H1 (cell line): ENCODE measurements around the gene CUBN. TPM values are rescaled to one million over a fixed set of nuclear protein-coding genes. Genes with fewer than 3 reads are reported as not detected.

Source experiments
- MAX ChIP-seq: IDR thresholded peaks from 2 replicates; pipeline ENCODE4 v1.6.1; 2012; ENCODE audit warnings: inconsistent platforms
- USF2 ChIP-seq: IDR thresholded peaks from 2 replicates; pipeline ENCODE4 v1.6.1; 2011; ENCODE audit warnings: low read length, improper control_type of control experiment
- polyA plus RNA-seq, 7 experiments: library from polyadenylated mRNA; depleted of rRNA in 3 of 7; stranded (reverse) in 5 of 7; unstranded in 2 of 7; fragments of >200 nt in 5 of 7; fragments of 200-250 nt in 2 of 7; gene quantifications; 1 replicate in 5 of 7; 2 replicates in 1 of 7; 4 replicates in 1 of 7; pipeline versions ENCODE4 v1.2.1 to v1.2.3, GENCODE V29; 2011 to 2013; ENCODE audit warnings: missing spikeins in 2 of 7, mixed read lengths in 2 of 7
- total RNA-seq: library from RNA; stranded (reverse); fragmentation: NEBNext Ultra II Directional; extraction: Animal tissue kit (Norgen Biotek cat#: 25700); gene quantifications from 2 replicates; pipeline ENCODE4 v1.2.1, GENCODE V29; 2021

The CUBN gene
- total and polyA plus RNA-seq, 2 of the 8 experiments (the other 6 are each of a cell fraction or from before 2014, with no cell fraction given): 0.04 to 0.08 TPM

- no peak for TF ChIP-seq USF2
- no peak for TF ChIP-seq MAX
- TF ChIP-seq, all 59 proteins: peak for 0
These were observed 133.1 kb downstream of the CUBN start (continued) for GRCh38 chr10:16996530-16996964.
